Right lobe of liver (tissue), 4 donors: ENCODE results near the gene ALDH3A2.

ENCODE experiments used
- POLR2A ChIP-seq: fragments of 450-650 bp; IDR thresholded peaks from one replicate; pipeline ENCODE4 v1.6.1; 2017; ENCODE audit warnings: antibody characterized with exemption, mild to moderate bottlenecking
- TF ChIP-seq, protein P1 (sequence below), 4 donors: fragments of 200-600 bp in 3 of 4; fragments of 450-650 bp in 1 of 4; IDR thresholded peaks; one replicate each; pipeline versions ENCODE4 v1.5.1 to v1.8.0; 2016 to 2022; ENCODE audit warnings: antibody characterized with exemption in 4 of 4, mild to moderate bottlenecking in 2 of 4
- donor health status: DM: no; HTN: no; CAD: no.
- donor health status: DM: no; HTN: no; CAD: no.
- donor health status: DM: no; HTN: yes; CAD: no.

DNA sequence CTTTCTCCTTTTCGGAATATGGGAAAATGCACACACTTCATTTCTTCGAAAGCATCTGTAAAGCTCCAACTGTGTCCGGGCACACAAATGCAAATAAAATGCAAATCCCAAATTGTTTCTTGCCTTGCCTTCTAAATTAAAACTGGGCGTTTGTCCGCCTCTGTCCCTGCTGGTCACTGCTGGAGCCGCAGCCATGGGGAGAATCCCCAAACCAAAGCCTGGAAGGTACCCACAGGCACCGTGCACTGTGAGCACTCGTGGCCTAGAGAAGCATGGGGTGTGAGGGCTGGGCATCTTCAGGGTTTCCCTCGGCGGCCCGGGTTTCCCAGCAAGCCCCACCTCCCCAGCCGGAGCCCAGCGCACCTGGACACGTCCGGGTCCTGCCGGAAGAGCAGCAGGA, 64.9 kb downstream of the ALDH3A2 start:
- no peak for TF ChIP-seq POLR2A
- TF ChIP-seq, protein P1, sequence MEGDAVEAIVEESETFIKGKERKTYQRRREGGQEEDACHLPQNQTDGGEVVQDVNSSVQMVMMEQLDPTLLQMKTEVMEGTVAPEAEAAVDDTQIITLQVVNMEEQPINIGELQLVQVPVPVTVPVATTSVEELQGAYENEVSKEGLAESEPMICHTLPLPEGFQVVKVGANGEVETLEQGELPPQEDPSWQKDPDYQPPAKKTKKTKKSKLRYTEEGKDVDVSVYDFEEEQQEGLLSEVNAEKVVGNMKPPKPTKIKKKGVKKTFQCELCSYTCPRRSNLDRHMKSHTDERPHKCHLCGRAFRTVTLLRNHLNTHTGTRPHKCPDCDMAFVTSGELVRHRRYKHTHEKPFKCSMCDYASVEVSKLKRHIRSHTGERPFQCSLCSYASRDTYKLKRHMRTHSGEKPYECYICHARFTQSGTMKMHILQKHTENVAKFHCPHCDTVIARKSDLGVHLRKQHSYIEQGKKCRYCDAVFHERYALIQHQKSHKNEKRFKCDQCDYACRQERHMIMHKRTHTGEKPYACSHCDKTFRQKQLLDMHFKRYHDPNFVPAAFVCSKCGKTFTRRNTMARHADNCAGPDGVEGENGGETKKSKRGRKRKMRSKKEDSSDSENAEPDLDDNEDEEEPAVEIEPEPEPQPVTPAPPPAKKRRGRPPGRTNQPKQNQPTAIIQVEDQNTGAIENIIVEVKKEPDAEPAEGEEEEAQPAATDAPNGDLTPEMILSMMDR (IDR thresholded peaks at IDR 0.05): no peak
